Lower lobe of right lung (tissue), 2 donors: ENCODE data around the gene MAN1A2. TPM values are rescaled to one million over a fixed set of nuclear protein-coding genes. Genes with fewer than 3 reads are reported as not detected.

ENCODE experiments used
- ATAC-seq, 2 donors: fragments of 200-7000 bp; cut with Tn5 transposase; one replicate each; pipeline ENCODE4 v1.9.1; 2020 to 2022; ENCODE audit warnings: mild to moderate bottlenecking in 2 of 2, moderate library complexity in 2 of 2
- DNase-seq: peaks from one replicate; pipeline ENCODE4 v3.0.0-alpha.2; 2020
- H3K27ac ChIP-seq: fragments of 200-600 bp; one replicate; pipeline ENCODE4 v1.8.0; 2022
- H3K27me3 ChIP-seq: fragments of 200-600 bp; one replicate; pipeline ENCODE4 v1.8.0; 2022; ENCODE audit warnings: low read depth
- H3K36me3 ChIP-seq: fragments of 200-600 bp; one replicate; pipeline ENCODE4 v1.8.0; 2022; ENCODE audit warnings: mild to moderate bottlenecking
- H3K4me1 ChIP-seq: fragments of 200-600 bp; one replicate; pipeline ENCODE4 v1.8.0; 2022
- H3K4me3 ChIP-seq: fragments of 200-600 bp; one replicate; pipeline ENCODE4 v1.8.0; 2022; ENCODE audit warnings: mild to moderate bottlenecking
- H3K9me3 ChIP-seq: fragments of 200-600 bp; one replicate; pipeline ENCODE4 v1.8.0; 2022
- CTCF ChIP-seq: fragments of 200-600 bp; IDR thresholded peaks from one replicate; pipeline ENCODE4 v1.8.0; 2022; ENCODE audit warnings: antibody characterized with exemption, mild to moderate bottlenecking
- intact Hi-C: fragments of 100-400 bp; cut with DNase I; formaldehyde crosslinking; loops from one replicate; pipeline ENCODE4 v1.11.0; 2022
- total RNA-seq: library from RNA; stranded (reverse); fragmentation: NEBNext Ultra II Directional; extraction: Animal tissue kit (Norgen Biotek cat#: 25700); gene quantifications from one replicate; pipeline ENCODE4 v1.2.1, GENCODE V29; 2021
- donor health status: DM: no; HTN: yes; CAD: no; lungs with severe emphysema.

Gene MAN1A2
- total RNA-seq, 1 donor from 2014 or later, result 39.6 TPM

- intact Hi-C loops, result loop anchor here (10.0 kb wide), 1 partner anchor 224 kb away; no protein-coding TSS in a partner anchor
- no peak for ATAC-seq
- Histone ChIP-seq H3K36me3 (no peaks in the 10 kb centered on the region), H3K27me3 (no peaks in the 10 kb centered on the region), H3K27ac (no peak overlapping the region), H3K4me3 (no peak overlapping the region), H3K4me1 (no peaks in the 10 kb centered on the region), H3K9me3 (no peaks in the 10 kb centered on the region)
- DNase-seq, result no peak
- TF ChIP-seq CTCF, result no peak
These were observed 164.0 kb downstream of the MAN1A2 start for GRCh38 chr1:117531222-117531621.

- TF ChIP-seq CTCF, result peak; percentile 61
- H3K27me3 ChIP-seq, result no peaks in the 10 kb centered on the region
- peak; percentile 89 to 92 for ATAC-seq
- intact Hi-C loops, result loop anchor here (10.0 kb wide), 1 partner anchor 220 kb away; no protein-coding TSS in a partner anchor
- no peaks in the 10 kb centered on the region for H3K9me3 ChIP-seq
- no peaks in the 10 kb centered on the region for H3K36me3 ChIP-seq
- DNase-seq, result no peak
- no peak overlapping the region for H3K27ac ChIP-seq
- no peaks in the 10 kb centered on the region for H3K4me1 ChIP-seq
- H3K4me3 ChIP-seq, result no peak overlapping the region
These were observed 167.8 kb downstream of the MAN1A2 start for GRCh38 chr1:117534995-117535467.

GRCh38 chr1:117535821-117536220 is 168.6 kb downstream of the MAN1A2 start:
- no peak overlapping the region for H3K4me3 ChIP-seq
- TF ChIP-seq CTCF, result no peak
- no peak for ATAC-seq

GRCh38 chr1:117537291-117537920 is 170.2 kb downstream of the MAN1A2 start:
- H3K27me3 ChIP-seq, result no peaks in the 10 kb centered on the region
- no peak overlapping the region for H3K27ac ChIP-seq
- no peaks in the 10 kb centered on the region for H3K36me3 ChIP-seq
- TF ChIP-seq CTCF, result no peak
- intact Hi-C loops, result loop anchor here (10.0 kb wide), 1 partner anchor 217 kb away; no protein-coding TSS in a partner anchor
- peak; percentile 74 to 83 for ATAC-seq
- H3K4me3 ChIP-seq, result no peak overlapping the region
- peak; percentile 83 for DNase-seq
- no peaks in the 10 kb centered on the region for H3K4me1 ChIP-seq
- no peaks in the 10 kb centered on the region for H3K9me3 ChIP-seq

More at GRCh38 chr1:117535821-117536220, 168.6 kb downstream of the MAN1A2 start:
- intact Hi-C loops, result loop anchor here (10.0 kb wide), 1 partner anchor 219 kb away; no protein-coding TSS in a partner anchor
- Histone ChIP-seq H3K9me3 (no peaks in the 10 kb centered on the region), H3K27ac (no peak overlapping the region), H3K4me1 (no peaks in the 10 kb centered on the region), H3K36me3 (no peaks in the 10 kb centered on the region), H3K27me3 (no peaks in the 10 kb centered on the region)
- no peak for DNase-seq

- Histone ChIP-seq H3K36me3 (no peaks in the 10 kb centered on the region), H3K9me3 (no peaks in the 10 kb centered on the region), H3K27me3 (peaks cover 2% of the 10 kb centered on the region), H3K27ac (no peak overlapping the region), H3K4me3 (no peak overlapping the region), H3K4me1 (no peaks in the 10 kb centered on the region)
- DNase-seq (no peak), ATAC-seq (no peak)
- intact Hi-C loops, result no loop called here
- TF ChIP-seq CTCF, result no peak
These were observed 173.3 kb downstream of the MAN1A2 start for GRCh38 chr1:117540532-117540931.
